ENCODE data around the gene ZNF521.

DNA sequence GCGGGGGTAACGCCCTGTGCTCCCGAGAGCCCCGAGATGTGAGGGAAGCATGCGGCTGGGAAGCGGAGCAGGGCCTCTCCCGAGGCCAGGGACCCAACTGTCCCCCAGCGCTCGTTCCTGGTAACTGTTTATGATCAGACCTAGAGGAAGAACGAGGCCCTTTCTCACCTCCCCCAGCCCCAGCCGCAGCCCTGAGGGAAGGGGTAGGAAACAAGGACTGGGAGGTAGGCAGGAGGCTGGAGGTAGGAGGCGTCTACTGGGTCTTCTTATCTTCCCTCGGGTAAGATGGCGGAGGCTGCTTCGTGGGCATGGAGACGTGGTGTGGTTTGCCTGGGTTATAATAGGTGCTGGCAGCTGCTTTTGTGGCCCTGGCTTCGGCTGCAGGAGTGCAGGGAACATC, 335.8 kb downstream of the ZNF521 start:
- TF ChIP-seq, protein P1, sequence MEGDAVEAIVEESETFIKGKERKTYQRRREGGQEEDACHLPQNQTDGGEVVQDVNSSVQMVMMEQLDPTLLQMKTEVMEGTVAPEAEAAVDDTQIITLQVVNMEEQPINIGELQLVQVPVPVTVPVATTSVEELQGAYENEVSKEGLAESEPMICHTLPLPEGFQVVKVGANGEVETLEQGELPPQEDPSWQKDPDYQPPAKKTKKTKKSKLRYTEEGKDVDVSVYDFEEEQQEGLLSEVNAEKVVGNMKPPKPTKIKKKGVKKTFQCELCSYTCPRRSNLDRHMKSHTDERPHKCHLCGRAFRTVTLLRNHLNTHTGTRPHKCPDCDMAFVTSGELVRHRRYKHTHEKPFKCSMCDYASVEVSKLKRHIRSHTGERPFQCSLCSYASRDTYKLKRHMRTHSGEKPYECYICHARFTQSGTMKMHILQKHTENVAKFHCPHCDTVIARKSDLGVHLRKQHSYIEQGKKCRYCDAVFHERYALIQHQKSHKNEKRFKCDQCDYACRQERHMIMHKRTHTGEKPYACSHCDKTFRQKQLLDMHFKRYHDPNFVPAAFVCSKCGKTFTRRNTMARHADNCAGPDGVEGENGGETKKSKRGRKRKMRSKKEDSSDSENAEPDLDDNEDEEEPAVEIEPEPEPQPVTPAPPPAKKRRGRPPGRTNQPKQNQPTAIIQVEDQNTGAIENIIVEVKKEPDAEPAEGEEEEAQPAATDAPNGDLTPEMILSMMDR (IDR thresholded peaks at IDR 0.05), result no peak
- no peak for TF ChIP-seq POLR2A (IDR thresholded peaks at IDR 0.05)
- TF ChIP-seq EP300 (IDR thresholded peaks at IDR 0.05), result no peak
